Activated T-helper 2 cell treated with anti-CD3 and anti-CD28 coated beads, Interferon-gamma antibody, Interleukin-2, Interleukin-4, amounts not matched to agents 10 μg/mL and 5 μg/mL and 100 μg/mL, durations not matched to agents 14 hours and 24 hours and 36 hours (primary cell): ENCODE measurements around the gene PTBP3. TPM values are rescaled to one million over a fixed set of nuclear protein-coding genes. Genes with fewer than 3 reads are reported as not detected.

Experiments used
- DNase-seq: peaks from one replicate; pipeline ENCODE4 v3.0.0; 2021; ENCODE audit warnings: low spot score
- H3K27ac Mint-ChIP-seq: one replicate; pipeline ENCODE4 v1.8.0; 2021; ENCODE audit warnings: mixed read lengths
- H3K27me3 Mint-ChIP-seq: one replicate; pipeline ENCODE4 v1.8.0; 2021; ENCODE audit warnings: low read depth, mixed read lengths
- H3K36me3 Mint-ChIP-seq: one replicate; pipeline ENCODE4 v1.8.0; 2021; ENCODE audit warnings: low read depth, mixed read lengths
- H3K4me1 Mint-ChIP-seq: one replicate; pipeline ENCODE4 v1.8.0; 2021; ENCODE audit warnings: low read depth, mixed read lengths
- H3K4me3 Mint-ChIP-seq: one replicate; pipeline ENCODE4 v1.8.0; 2021; ENCODE audit warnings: low read depth, mild to moderate bottlenecking, moderate library complexity, mixed read lengths
- H3K9me3 Mint-ChIP-seq: one replicate; pipeline ENCODE4 v1.8.0; 2021; ENCODE audit warnings: mixed read lengths
- intact Hi-C: fragments of 100-400 bp; cut with micrococcal nuclease; formaldehyde crosslinking; loops from one replicate; pipeline ENCODE4 v1.15.1; 2023
- total RNA-seq: library from RNA; stranded (reverse); gene quantifications from 2 replicates; pipeline ENCODE4 v1.2.3, GENCODE V29; 2022

PTBP3 gene
- total RNA-seq, 1 donor from 2014 or later: 108 TPM

- DNase-seq: no peak
- H3K27ac Mint-ChIP-seq: no peak overlapping the region
- H3K4me1 Mint-ChIP-seq: peaks cover 35% of the 10 kb centered on the region
- H3K36me3 Mint-ChIP-seq: no peaks in the 10 kb centered on the region
- peaks cover 3% of the 10 kb centered on the region for H3K9me3 Mint-ChIP-seq
- intact Hi-C loops: no loop called here
- H3K4me3 Mint-ChIP-seq: no peak overlapping the region
- H3K27me3 Mint-ChIP-seq: peaks cover 2% of the 10 kb centered on the region
Observed at GRCh38 chr9:112351184-112351583, 17.8 kb upstream of the PTBP3 start.

GRCh38 chr9:112349008-112349333 lies 15.6 kb upstream of the PTBP3 start:
- H3K4me3 Mint-ChIP-seq: peak overlapping the region; percentile 69
- H3K27me3 Mint-ChIP-seq: peaks cover 2% of the 10 kb centered on the region
- intact Hi-C loops: loop anchor here (2.0 kb wide), 1 partner anchor 14 kb away; no protein-coding TSS in a partner anchor
- no peak for DNase-seq
- H3K36me3 Mint-ChIP-seq: no peaks in the 10 kb centered on the region
- peaks cover 16% of the 10 kb centered on the region for H3K4me1 Mint-ChIP-seq
- peaks cover 3% of the 10 kb centered on the region for H3K9me3 Mint-ChIP-seq
- peak overlapping the region; percentile 83 for H3K27ac Mint-ChIP-seq

DNA sequence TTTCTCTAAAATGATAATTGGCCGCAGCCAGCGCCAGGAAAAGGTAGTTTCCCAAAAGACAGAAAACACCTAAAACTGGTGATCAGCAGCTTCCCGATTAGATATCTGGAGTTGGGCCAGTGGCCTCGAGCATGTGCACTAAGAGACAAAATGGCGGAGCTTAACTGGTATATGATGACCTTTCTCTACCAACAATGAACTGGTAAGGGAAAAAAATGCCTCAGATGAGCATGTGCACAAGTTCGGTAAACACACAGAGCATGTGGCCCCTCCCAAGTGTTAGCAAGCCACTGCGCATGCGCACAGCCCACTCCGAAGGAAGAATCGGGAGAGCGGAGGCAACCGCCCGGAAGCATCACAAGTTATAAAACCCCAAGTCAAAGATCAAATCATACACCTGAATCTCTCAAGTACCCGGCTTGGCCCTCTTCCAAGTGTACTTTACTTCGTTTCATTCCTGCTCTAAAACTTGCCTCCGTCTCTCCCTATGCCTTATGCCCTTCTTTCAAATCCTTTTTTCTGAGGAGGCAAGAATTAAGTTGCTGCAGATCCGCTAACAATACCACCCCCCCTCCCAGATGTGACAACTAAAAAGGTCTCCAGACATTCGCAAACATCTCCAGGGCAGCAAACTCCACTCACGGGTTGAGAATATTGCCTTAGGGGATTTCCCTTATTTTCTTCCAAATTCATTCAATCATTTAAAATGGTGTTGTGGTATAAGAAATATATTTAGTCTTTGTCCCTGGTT lies 15.0 kb upstream of the PTBP3 start:
- peak; percentile 70 for DNase-seq
- H3K27ac Mint-ChIP-seq: peak overlapping the region; percentile 83
- intact Hi-C loops: loop anchor here (2.0 kb wide), 1 partner anchor 14 kb away; no protein-coding TSS in a partner anchor
- peaks cover 3% of the 10 kb centered on the region for H3K9me3 Mint-ChIP-seq
- H3K4me3 Mint-ChIP-seq: peak overlapping the region; percentile 69
- H3K4me1 Mint-ChIP-seq: peaks cover 14% of the 10 kb centered on the region
- peaks cover 2% of the 10 kb centered on the region for H3K27me3 Mint-ChIP-seq
- H3K36me3 Mint-ChIP-seq: no peaks in the 10 kb centered on the region

DNA sequence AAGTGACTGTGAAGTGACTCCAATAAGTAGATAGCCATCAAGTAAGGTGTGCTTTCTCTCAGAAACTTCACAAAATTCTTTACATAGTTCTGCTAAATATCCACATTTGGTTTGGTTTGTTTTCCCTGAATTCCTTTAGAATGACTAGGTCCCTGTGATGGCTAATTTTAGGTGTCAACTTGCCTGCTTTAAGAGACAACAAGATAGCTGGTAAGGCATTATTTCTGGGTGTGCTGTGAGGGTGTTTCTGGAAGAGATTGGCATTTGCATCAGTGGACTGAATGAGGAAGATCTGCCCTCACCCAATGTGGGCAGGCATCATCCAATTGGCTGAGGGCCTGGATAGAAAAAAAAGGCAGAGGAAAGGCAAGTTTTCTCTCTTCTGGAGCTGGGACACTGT lies 8.3 kb upstream of the PTBP3 start:
- Mint-ChIP-seq H3K27ac (no peak overlapping the region), H3K4me3 (no peak overlapping the region), H3K27me3 (no peaks in the 10 kb centered on the region), H3K4me1 (peaks cover 3% of the 10 kb centered on the region), H3K9me3 (no peaks in the 10 kb centered on the region), H3K36me3 (no peaks in the 10 kb centered on the region)
- DNase-seq: no peak
- intact Hi-C loops: no loop called here

DNA sequence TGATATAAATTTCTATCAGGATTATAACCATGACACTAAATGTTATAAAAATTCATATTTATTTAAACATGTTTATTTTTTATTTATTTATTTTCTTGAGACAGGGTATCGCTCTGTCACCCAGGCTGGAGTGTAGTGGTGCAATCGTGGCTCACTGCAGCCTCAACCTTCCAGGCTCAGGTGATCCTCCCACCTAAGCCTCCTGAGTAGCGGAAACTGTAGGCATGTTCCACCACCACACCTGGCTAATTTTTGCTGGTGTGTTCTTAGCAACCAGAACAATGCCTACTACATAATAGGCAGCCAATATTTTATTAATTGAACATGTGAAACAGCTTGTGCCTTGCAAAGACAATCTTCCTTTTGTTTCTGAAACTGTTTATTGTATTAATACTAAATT lies 6.5 kb upstream of the PTBP3 start:
- peaks cover 3% of the 10 kb centered on the region for H3K4me1 Mint-ChIP-seq
- DNase-seq: no peak
- no peaks in the 10 kb centered on the region for H3K27me3 Mint-ChIP-seq
- H3K9me3 Mint-ChIP-seq: no peaks in the 10 kb centered on the region
- H3K36me3 Mint-ChIP-seq: no peaks in the 10 kb centered on the region
- H3K4me3 Mint-ChIP-seq: no peak overlapping the region
- intact Hi-C loops: no loop called here
- no peak overlapping the region for H3K27ac Mint-ChIP-seq

GRCh38 chr9:112338561-112338960 lies 5.1 kb upstream of the PTBP3 start:
- no peaks in the 10 kb centered on the region for H3K9me3 Mint-ChIP-seq

GRCh38 chr9:112337547-112337946 lies 4.1 kb upstream of the PTBP3 start:
- Mint-ChIP-seq H3K4me1 (peaks cover 7% of the 10 kb centered on the region), H3K27ac (no peak overlapping the region), H3K27me3 (no peaks in the 10 kb centered on the region), H3K4me3 (no peak overlapping the region), H3K36me3 (no peaks in the 10 kb centered on the region), H3K9me3 (no peaks in the 10 kb centered on the region)
- intact Hi-C loops: no loop called here
- no peak for DNase-seq

More at GRCh38 chr9:112338561-112338960, 5.1 kb upstream of the PTBP3 start:
- DNase-seq: no peak
- peaks cover 7% of the 10 kb centered on the region for H3K4me1 Mint-ChIP-seq
- no peak overlapping the region for H3K27ac Mint-ChIP-seq
- H3K4me3 Mint-ChIP-seq: no peak overlapping the region
- intact Hi-C loops: no loop called here
- no peaks in the 10 kb centered on the region for H3K36me3 Mint-ChIP-seq
- H3K27me3 Mint-ChIP-seq: no peaks in the 10 kb centered on the region

- H3K36me3 Mint-ChIP-seq: no peaks in the 10 kb centered on the region
- peak overlapping the region; percentile 84 for H3K4me3 Mint-ChIP-seq
- no peaks in the 10 kb centered on the region for H3K9me3 Mint-ChIP-seq
- peak overlapping the region; percentile 94 for H3K27ac Mint-ChIP-seq
- intact Hi-C loops: loop anchor here (1.0 to 2.0 kb wide), 6 partner anchors 14 to 237 kb away; no protein-coding TSS in a partner anchor
- no peaks in the 10 kb centered on the region for H3K27me3 Mint-ChIP-seq
- peaks cover 33% of the 10 kb centered on the region for H3K4me1 Mint-ChIP-seq
- peak; percentile 42 for DNase-seq
Observed at GRCh38 chr9:112334432-112334841, 1.0 kb upstream of the PTBP3 start.

GRCh38 chr9:112333639-112334431 lies 416 bp upstream of the PTBP3 start:
- H3K4me3 Mint-ChIP-seq: peak overlapping the region; percentile 84
- H3K27me3 Mint-ChIP-seq: no peaks in the 10 kb centered on the region
- intact Hi-C loops: loop anchor here (1.0 to 2.0 kb wide), 9 partner anchors 15 to 436 kb away; no protein-coding TSS in a partner anchor
- peaks cover 33% of the 10 kb centered on the region for H3K4me1 Mint-ChIP-seq
- peak overlapping the region; percentile 94 for H3K27ac Mint-ChIP-seq
- DNase-seq: peak; percentile 87
- H3K36me3 Mint-ChIP-seq: peaks cover under 1% of the 10 kb centered on the region
- no peaks in the 10 kb centered on the region for H3K9me3 Mint-ChIP-seq

DNA sequence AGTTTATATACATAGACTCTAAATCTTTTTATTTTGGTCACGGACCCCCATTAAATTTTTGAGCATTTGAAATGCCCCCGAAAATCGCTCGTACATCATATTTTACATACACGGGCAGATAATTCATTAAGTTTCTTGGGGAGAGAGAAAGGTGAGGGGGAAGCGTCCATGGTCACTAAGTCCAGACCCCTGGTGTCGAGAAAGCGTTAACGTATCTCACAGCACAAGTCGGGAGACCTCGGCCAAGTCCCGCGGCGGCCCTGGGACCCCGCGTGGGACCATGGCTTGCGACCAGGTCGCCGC lies 794 bp downstream of the PTBP3 start:
- intact Hi-C loops: loop anchor here (2.0 kb wide), 2 partner anchors 114 to 152 kb away; no protein-coding TSS in a partner anchor
- Mint-ChIP-seq H3K36me3 (peaks cover 10% of the 10 kb centered on the region), H3K4me3 (peak overlapping the region; percentile 97), H3K27ac (peak overlapping the region; percentile 95), H3K4me1 (peaks cover 40% of the 10 kb centered on the region), H3K9me3 (no peaks in the 10 kb centered on the region), H3K27me3 (no peaks in the 10 kb centered on the region)
- no peak for DNase-seq

GRCh38 chr9:112332214-112332613 lies 1.2 kb downstream of the PTBP3 start:
- H3K4me3 Mint-ChIP-seq: peak overlapping the region; percentile 97
- no peaks in the 10 kb centered on the region for H3K27me3 Mint-ChIP-seq
- H3K36me3 Mint-ChIP-seq: peaks cover 11% of the 10 kb centered on the region
- intact Hi-C loops: loop anchor here (2.0 kb wide), 2 partner anchors 113 to 151 kb away; no protein-coding TSS in a partner anchor
- DNase-seq: no peak
- peak overlapping the region; percentile 95 for H3K27ac Mint-ChIP-seq
- H3K4me1 Mint-ChIP-seq: peaks cover 41% of the 10 kb centered on the region
- no peaks in the 10 kb centered on the region for H3K9me3 Mint-ChIP-seq

GRCh38 chr9:112331674-112331952 lies 1.8 kb downstream of the PTBP3 start:
- intact Hi-C loops: loop anchor here (2.0 kb wide), 2 partner anchors 31 to 79 kb away; no protein-coding TSS in a partner anchor
- H3K27me3 Mint-ChIP-seq: no peaks in the 10 kb centered on the region
- peaks cover 13% of the 10 kb centered on the region for H3K36me3 Mint-ChIP-seq
- peaks cover 42% of the 10 kb centered on the region for H3K4me1 Mint-ChIP-seq
- no peaks in the 10 kb centered on the region for H3K9me3 Mint-ChIP-seq
- peak overlapping the region; percentile 95 for H3K27ac Mint-ChIP-seq
- H3K4me3 Mint-ChIP-seq: peak overlapping the region; percentile 97
- no peak for DNase-seq

GRCh38 chr9:112328545-112328944 lies 4.9 kb downstream of the PTBP3 start:
- Mint-ChIP-seq H3K4me1 (peaks cover 54% of the 10 kb centered on the region), H3K36me3 (peaks cover 38% of the 10 kb centered on the region), H3K4me3 (peak overlapping the region; percentile 18), H3K9me3 (peaks cover 13% of the 10 kb centered on the region), H3K27ac (peak overlapping the region; percentile 4), H3K27me3 (no peaks in the 10 kb centered on the region)
- DNase-seq: no peak
- intact Hi-C loops: no loop called here
